Epidermal melanocyte (primary cell): ENCODE results near the gene CYP2E1.
"Not testable (repeated sequence)": the region's sequence is repeated elsewhere in the genome, so short reads cannot be mapped to it uniquely, and the experiment has no call there.

Experiments used
- DNase-seq: peaks from one replicate; pipeline ENCODE4 v3.0.0; 2011; ENCODE audit warnings: low spot score; ENCODE audit not compliant: insufficient read length

Gene CYP2E1

GRCh38 chr10:133528296-133528844, 1.2 kb downstream of the CYP2E1 start:
- no peak for DNase-seq

- no peak for DNase-seq
Observed at GRCh38 chr10:133528845-133529575, 1.8 kb downstream of the CYP2E1 start.

- DNase-seq: no peak
Observed at GRCh38 chr10:133529576-133529946, 2.4 kb downstream of the CYP2E1 start.

DNA sequence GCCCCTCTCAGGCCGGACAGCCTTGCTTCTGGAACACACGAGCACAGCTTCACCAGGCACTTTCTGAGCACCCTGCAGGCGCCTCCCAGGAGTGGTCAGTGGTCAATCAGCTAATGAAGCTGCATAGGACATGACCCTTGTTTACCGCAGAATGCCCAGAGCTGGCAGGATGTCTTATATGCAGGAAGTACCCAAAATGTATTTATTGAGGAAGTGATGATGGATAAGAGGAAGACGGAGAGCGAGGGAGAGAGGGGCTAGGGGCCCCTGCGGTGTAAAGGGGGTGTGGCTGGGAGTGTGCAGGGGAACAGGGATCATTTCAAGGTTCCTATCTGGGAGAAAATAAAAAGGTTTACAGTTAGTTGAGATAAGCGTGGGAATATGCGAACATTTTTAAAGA, 3.3 kb downstream of the CYP2E1 start:
- DNase-seq: no peak

DNA sequence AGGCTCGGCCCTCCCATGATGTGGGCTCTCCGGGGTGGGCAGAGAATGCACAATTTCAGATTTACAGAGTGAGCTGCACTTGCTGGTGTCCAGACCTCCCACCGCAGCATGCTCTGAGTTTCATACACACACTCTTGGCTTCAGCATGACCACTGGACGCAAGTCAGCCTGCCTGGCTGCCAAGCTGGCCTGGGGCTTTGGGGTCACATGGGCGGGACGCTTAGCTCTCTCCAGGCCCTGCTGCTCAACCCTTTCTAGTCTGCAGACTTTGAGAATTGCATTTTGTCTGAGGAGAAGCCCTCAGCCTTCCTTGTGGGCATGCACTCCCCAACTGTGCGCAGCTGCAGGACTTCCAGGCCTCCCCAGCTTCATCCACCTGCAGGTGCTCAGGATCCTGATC, 5.7 kb downstream of the CYP2E1 start:
- no peak for DNase-seq

DNA sequence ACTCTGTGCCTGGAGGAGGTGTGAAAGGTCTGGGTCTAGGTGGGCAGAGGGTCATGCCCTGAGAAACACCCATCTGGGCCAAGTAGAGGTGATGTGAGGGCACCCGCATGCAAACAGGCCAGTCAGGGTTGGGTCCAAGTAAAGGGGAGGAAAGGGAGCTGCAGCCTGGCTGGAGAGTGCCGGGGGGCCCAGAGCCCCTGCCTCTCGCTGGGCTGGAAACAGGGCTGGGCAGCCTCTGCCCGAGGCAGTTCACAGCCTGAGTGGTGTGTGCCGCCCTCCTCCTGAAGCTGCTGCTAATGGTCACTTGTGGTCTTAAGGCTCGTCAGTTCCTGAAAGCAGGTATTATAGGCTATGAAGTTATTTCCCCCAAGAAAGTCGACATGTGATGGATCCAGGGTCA, 7.3 kb downstream of the CYP2E1 start:
- DNase-seq: no peak

GRCh38 chr10:133536198-133536597, 9.0 kb downstream of the CYP2E1 start:
- no peak for DNase-seq

- no peak for DNase-seq
Observed at GRCh38 chr10:133537546-133538545, 10.7 kb downstream of the CYP2E1 start.

DNA sequence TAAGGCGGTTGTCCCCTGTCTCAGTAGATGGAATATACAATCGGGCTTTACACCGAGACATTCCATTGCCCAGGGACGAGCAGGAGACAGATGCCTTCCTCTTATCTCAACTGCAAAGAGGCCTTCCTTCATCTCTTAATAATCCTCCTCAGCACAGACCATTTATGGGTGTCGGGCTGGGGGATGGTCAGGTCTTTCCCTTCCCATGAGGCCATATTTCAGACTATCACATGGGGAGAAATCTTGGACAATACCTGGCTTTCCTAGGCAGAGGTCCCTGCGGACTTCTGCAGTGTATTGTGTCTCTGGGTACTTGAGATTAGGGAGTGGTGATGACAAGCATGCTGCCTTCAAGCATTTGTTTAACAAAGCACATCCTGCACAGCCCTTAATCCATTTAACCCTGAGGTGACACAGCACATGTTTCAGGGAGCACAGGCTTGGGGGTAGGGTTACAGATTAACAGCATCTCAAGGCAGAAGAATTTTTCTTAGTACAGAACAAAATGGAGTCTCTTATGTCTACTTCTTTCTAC, 14.3 kb downstream of the CYP2E1 start:
- not testable (repeated sequence) for DNase-seq

- no peak for DNase-seq
Observed at GRCh38 chr10:133544506-133544905, 17.3 kb downstream of the CYP2E1 start.

GRCh38 chr10:133554600-133554999, 27.4 kb downstream of the CYP2E1 start:
- DNase-seq: no peak

- no peak for DNase-seq
Observed at GRCh38 chr10:133555521-133555920, 28.4 kb downstream of the CYP2E1 start.

- DNase-seq: no peak
Observed at GRCh38 chr10:133557381-133557780, 30.2 kb downstream of the CYP2E1 start.

DNA sequence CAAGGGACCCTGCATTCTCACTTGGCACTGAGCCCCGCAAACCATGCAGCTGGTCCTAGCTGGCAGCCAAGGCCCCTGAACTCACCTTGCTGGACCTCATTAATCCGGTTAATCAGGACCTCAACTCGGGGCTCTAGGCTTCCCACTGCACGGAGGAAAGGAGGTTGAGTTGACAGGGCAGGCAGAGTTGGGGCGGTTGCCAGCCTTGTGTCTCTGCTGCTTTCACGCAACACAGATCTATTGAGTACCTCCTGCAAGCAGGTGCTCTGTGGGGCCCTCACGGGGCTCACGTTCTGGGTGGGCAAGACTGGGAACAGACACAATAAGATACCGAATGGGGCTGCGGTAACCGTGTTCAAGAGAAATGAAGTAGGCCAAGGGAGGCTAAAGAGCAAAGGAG, 32.1 kb downstream of the CYP2E1 start:
- no peak for DNase-seq

DNA sequence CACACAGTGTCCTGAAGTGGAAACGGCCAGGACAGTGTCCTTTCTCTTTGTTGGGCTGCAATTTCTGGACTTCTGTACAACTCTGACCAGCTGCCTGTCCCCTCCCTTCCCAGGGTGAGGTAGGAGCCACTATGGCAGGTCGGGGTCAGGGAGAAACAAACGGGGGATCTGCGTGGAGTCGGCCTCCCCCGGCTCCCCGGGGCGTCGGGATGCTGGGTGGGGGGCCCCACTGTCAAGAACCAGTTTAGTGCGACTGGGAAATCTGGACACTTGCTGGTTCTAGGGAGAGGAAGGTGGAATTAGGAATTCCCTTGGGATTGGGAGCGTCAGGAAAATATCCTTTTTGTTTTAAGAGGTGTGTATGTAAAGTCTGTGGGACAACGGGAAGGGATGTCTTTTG, 37.7 kb downstream of the CYP2E1 start:
- DNase-seq: no peak

GRCh38 chr10:133565441-133566294, 38.5 kb downstream of the CYP2E1 start, which contains the start of gene SYCE1:
Gene SYCE1 (minus strand): TSS chr10:133565583. CDS start chr10:133565529, 54 bp downstream.
- DNase-seq: no peak

GRCh38 chr10:133567119-133567518, 40.0 kb downstream of the CYP2E1 start:
- DNase-seq: no peak

GRCh38 chr10:133567609-133568286, 40.6 kb downstream of the CYP2E1 start:
- no peak for DNase-seq

- no peak for DNase-seq
Observed at GRCh38 chr10:133568287-133568614, 41.1 kb downstream of the CYP2E1 start.

GRCh38 chr10:133568831-133569527, 41.8 kb downstream of the CYP2E1 start:
- DNase-seq: not testable (repeated sequence)
